Neural progenitor cell (in vitro differentiated cells): Measurements from ENCODE around the gene NEDD4L.
A peak's percentile ranks its signal among the peaks of the same experiment; 100 is the strongest.

Source experiments
- CTCF ChIP-seq: fragments of 200-600 bp; sonication (generic); IDR thresholded peaks from 2 replicates; pipeline ENCODE4 v1.5.1; 2017; ENCODE audit warnings: antibody characterized with exemption, mild to moderate bottlenecking
- EZH2 ChIP-seq: fragments of 200-600 bp; sonication (generic); IDR thresholded peaks from 2 replicates; pipeline ENCODE4 v1.6.1; 2017; ENCODE audit warnings: antibody characterized with exemption, mild to moderate bottlenecking, moderate library complexity
- EZH2phosphoT487 ChIP-seq: fragments of 200-600 bp; sonication (generic); IDR thresholded peaks from 2 replicates; pipeline ENCODE4 v1.6.1; 2017; ENCODE audit warnings: antibody characterized with exemption

- peak; percentile 29 for TF ChIP-seq CTCF
- no peak for TF ChIP-seq EZH2
- TF ChIP-seq EZH2phosphoT487: no peak
Observed at GRCh38 chr18:58231930-58232329, 187.9 kb downstream of the NEDD4L start.
